C4-2B (cell line): Measurements from ENCODE around the gene TRIM66.

Experiments
- ZFX ChIP-seq: fragments of 450-650 bp; IDR thresholded peaks from 2 replicates; pipeline ENCODE4 v1.6.1; 2017
- TF ChIP-seq, protein P1 (sequence below): fragments of 450-650 bp; conservative IDR thresholded peaks from 2 replicates; pipeline ENCODE4 v1.5.1; 2017; ENCODE audit warnings: mild to moderate bottlenecking

GRCh38 chr11:8705146-8705545 lies 22.7 kb upstream of the TRIM66 start:
- TF ChIP-seq, protein P1, sequence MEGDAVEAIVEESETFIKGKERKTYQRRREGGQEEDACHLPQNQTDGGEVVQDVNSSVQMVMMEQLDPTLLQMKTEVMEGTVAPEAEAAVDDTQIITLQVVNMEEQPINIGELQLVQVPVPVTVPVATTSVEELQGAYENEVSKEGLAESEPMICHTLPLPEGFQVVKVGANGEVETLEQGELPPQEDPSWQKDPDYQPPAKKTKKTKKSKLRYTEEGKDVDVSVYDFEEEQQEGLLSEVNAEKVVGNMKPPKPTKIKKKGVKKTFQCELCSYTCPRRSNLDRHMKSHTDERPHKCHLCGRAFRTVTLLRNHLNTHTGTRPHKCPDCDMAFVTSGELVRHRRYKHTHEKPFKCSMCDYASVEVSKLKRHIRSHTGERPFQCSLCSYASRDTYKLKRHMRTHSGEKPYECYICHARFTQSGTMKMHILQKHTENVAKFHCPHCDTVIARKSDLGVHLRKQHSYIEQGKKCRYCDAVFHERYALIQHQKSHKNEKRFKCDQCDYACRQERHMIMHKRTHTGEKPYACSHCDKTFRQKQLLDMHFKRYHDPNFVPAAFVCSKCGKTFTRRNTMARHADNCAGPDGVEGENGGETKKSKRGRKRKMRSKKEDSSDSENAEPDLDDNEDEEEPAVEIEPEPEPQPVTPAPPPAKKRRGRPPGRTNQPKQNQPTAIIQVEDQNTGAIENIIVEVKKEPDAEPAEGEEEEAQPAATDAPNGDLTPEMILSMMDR: no peak
- no peak for TF ChIP-seq ZFX
